WTC11 (cell line): ENCODE results near the gene EBF3. TPM values are rescaled to one million over a fixed set of nuclear protein-coding genes. Genes with fewer than 3 reads are reported as not detected.

ENCODE experiments used
- ATAC-seq: fragments of 200-7000 bp; cut with Tn5 transposase; 2 replicates; pipeline ENCODE4 v1.10.0; 2021; ENCODE audit warnings: mild to moderate bottlenecking, moderate library complexity
- CTCF ChIA-PET: fragments of 300-600 bp; sonication (Branson Sonifier 250); formaldehyde crosslinking; loops from one replicate; lab custom pipeline; 2021; ENCODE audit warnings: antibody characterized with exemption; lab: Charles Lee
- POLR2A ChIA-PET: fragments of 350-600 bp; sonication (Branson Sonifier 250); formaldehyde crosslinking; loops from one replicate; lab custom pipeline; 2021; ENCODE audit warnings: antibody characterized with exemption; lab: Charles Lee
- DNase-seq: peaks from one replicate; pipeline ENCODE4 v3.0.0; 2021; ENCODE audit warnings: low spot score
- H3K27ac Mint-ChIP-seq: 2 replicates; pipeline ENCODE4 v1.8.0; 2021; ENCODE audit warnings: mixed read lengths
- H3K27me3 Mint-ChIP-seq: 2 replicates; pipeline ENCODE4 v1.8.0; 2021; ENCODE audit warnings: low read depth, mild to moderate bottlenecking, moderate library complexity, mixed read lengths
- H3K36me3 Mint-ChIP-seq: 2 replicates; pipeline ENCODE4 v1.8.0; 2021; ENCODE audit warnings: mixed read lengths
- H3K4me1 Mint-ChIP-seq: 2 replicates; pipeline ENCODE4 v1.8.0; 2022; ENCODE audit warnings: mixed read lengths
- H3K4me3 Mint-ChIP-seq: 2 replicates; pipeline ENCODE4 v1.8.0; 2021; ENCODE audit warnings: mild to moderate bottlenecking, moderate library complexity, mixed read lengths
- H3K9me3 Mint-ChIP-seq: 2 replicates; pipeline ENCODE4 v1.8.0; 2021; ENCODE audit warnings: mixed read lengths
- AFF4 ChIP-seq: sonication (generic); formaldehyde crosslinking; IDR thresholded peaks from 2 replicates; pipeline ENCODE4 v1.8.1; 2023; ENCODE audit warnings: mild to moderate bottlenecking, missing genetic modification reagents, borderline replicate concordance
- ATF3 ChIP-seq: sonication (generic); formaldehyde crosslinking; conservative IDR thresholded peaks from 2 replicates; pipeline ENCODE4 v1.8.1; 2022; ENCODE audit warnings: mild to moderate bottlenecking, missing genetic modification reagents
- E2F5 ChIP-seq: sonication (generic); formaldehyde crosslinking; IDR thresholded peaks from 2 replicates; pipeline ENCODE4 v1.8.1; 2022; ENCODE audit warnings: mild to moderate bottlenecking, moderate library complexity, missing genetic modification reagents
- FOXK1 ChIP-seq: sonication (generic); formaldehyde crosslinking; IDR thresholded peaks from 2 replicates; pipeline ENCODE4 v1.8.0; 2022; ENCODE audit warnings: mild to moderate bottlenecking, moderate library complexity, missing genetic modification reagents
- FOXP1 ChIP-seq: sonication (generic); formaldehyde crosslinking; IDR thresholded peaks from 2 replicates; pipeline ENCODE4 v1.8.0; 2022; ENCODE audit warnings: missing genetic modification reagents, mild to moderate bottlenecking, moderate library complexity, borderline replicate concordance
- HMGA2 ChIP-seq: fragments of 250-450 bp; sonication (Bioruptor Pico); IDR thresholded peaks from 2 replicates; pipeline ENCODE4 v1.4.0; 2021; ENCODE audit warnings: mild to moderate bottlenecking, moderate library complexity
- JAZF1 ChIP-seq: fragments of 250-450 bp; sonication (Bioruptor Pico); IDR thresholded peaks from 2 replicates; pipeline ENCODE4 v1.9.0; 2021; ENCODE audit warnings: moderate library complexity, mild to moderate bottlenecking, inconsistent platforms
- NFE2L1 ChIP-seq: sonication (generic); formaldehyde crosslinking; IDR thresholded peaks from 2 replicates; pipeline ENCODE4 v1.8.1; 2023; ENCODE audit warnings: missing genetic modification reagents
- NR1H2 ChIP-seq: sonication (generic); formaldehyde crosslinking; IDR thresholded peaks from 2 replicates; pipeline ENCODE4 v1.9.0; 2021; ENCODE audit warnings: mild to moderate bottlenecking, moderate library complexity, missing genetic modification reagents
- NR3C1 ChIP-seq: sonication (generic); formaldehyde crosslinking; conservative IDR thresholded peaks from 2 replicates; pipeline ENCODE4 v1.8.1; 2023; ENCODE audit warnings: low read depth, mild to moderate bottlenecking, missing genetic modification reagents
- PREB ChIP-seq: sonication (generic); formaldehyde crosslinking; IDR thresholded peaks from 2 replicates; pipeline ENCODE4 v1.8.1; 2022; ENCODE audit warnings: mild to moderate bottlenecking, missing genetic modification reagents, moderate library complexity, borderline replicate concordance
- RELA ChIP-seq: sonication (generic); formaldehyde crosslinking; IDR thresholded peaks from 2 replicates; pipeline ENCODE4 v1.8.1; 2022; ENCODE audit warnings: missing genetic modification reagents, mild to moderate bottlenecking, borderline replicate concordance
- RORB ChIP-seq: fragments of 250-450 bp; sonication (Bioruptor Pico); IDR thresholded peaks from 2 replicates; pipeline ENCODE4 v1.9.0; 2021; ENCODE audit warnings: mild to moderate bottlenecking
- TEAD4 ChIP-seq: sonication (generic); formaldehyde crosslinking; IDR thresholded peaks from 2 replicates; pipeline ENCODE4 v1.8.0; 2022; ENCODE audit warnings: mild to moderate bottlenecking, missing genetic modification reagents
- ZNF263 ChIP-seq: sonication (generic); formaldehyde crosslinking; IDR thresholded peaks from 2 replicates; pipeline ENCODE4 v1.8.1; 2022; ENCODE audit warnings: low read depth, mild to moderate bottlenecking, moderate library complexity, missing genetic modification reagents
- ZNF425 ChIP-seq: fragments of 250-450 bp; sonication (Bioruptor Pico); conservative IDR thresholded peaks from 2 replicates; pipeline ENCODE4 v1.9.0; 2021; ENCODE audit warnings: mild to moderate bottlenecking
- total RNA-seq: library from RNA; stranded (reverse); gene quantifications from 3 replicates; pipeline ENCODE4 v1.2.3, GENCODE V29; 2021
- TF ChIP-seq, protein P1 (sequence below): sonication (generic); formaldehyde crosslinking; IDR thresholded peaks from 2 replicates; pipeline ENCODE4 v1.8.0; 2022; ENCODE audit warnings: mild to moderate bottlenecking, missing genetic modification reagents
- TF ChIP-seq, protein P2 (sequence below): sonication (generic); formaldehyde crosslinking; IDR thresholded peaks from 2 replicates; pipeline ENCODE4 v1.8.1; 2022; ENCODE audit warnings: low read depth, mild to moderate bottlenecking, moderate library complexity, missing genetic modification reagents, borderline replicate concordance
- TF ChIP-seq, protein P3 (sequence below): sonication (generic); formaldehyde crosslinking; IDR thresholded peaks from 2 replicates; pipeline ENCODE4 v1.8.0; 2022; ENCODE audit warnings: mild to moderate bottlenecking, missing genetic modification reagents
- TF ChIP-seq, protein P4 (sequence below): fragments of 250-450 bp; sonication (Bioruptor Pico); IDR thresholded peaks from 2 replicates; pipeline ENCODE4 v1.8.0; 2021; ENCODE audit warnings: mild to moderate bottlenecking

EBF3 gene
- total RNA-seq, 1 experiment from 2014 or later: 1.2 TPM

DNA sequence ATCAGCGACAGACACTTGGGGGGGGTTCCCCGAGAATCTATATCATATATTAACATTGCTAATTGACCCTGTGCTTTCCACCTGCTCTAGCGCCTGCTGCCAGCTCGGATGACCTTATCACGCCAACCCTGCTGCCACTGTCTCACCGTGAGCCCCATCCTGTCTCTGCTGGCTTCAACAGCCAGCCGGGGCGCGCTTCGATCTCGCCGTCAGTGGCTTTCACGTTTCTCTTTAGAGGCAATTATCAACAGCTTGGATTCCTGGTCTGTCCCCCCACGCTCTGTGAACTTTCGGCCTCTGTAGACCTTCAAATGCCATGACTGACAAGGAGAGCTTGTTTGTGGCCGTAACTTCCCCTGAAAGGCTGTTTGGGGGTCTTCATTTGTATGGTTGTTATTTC lies 123.0 kb downstream of the EBF3 start:
- TF ChIP-seq NR3C1 (CRISPR knock-in tag) (no peak), RELA (CRISPR knock-in tag) (no peak), RORB (no peak), FOXK1 (CRISPR knock-in tag) (no peak), HMGA2 (CRISPR knock-in tag) (no peak), E2F5 (CRISPR knock-in tag) (no peak), ZNF263 (CRISPR knock-in tag) (no peak), FOXP1 (CRISPR knock-in tag) (no peak)
- TF ChIP-seq, protein P1, sequence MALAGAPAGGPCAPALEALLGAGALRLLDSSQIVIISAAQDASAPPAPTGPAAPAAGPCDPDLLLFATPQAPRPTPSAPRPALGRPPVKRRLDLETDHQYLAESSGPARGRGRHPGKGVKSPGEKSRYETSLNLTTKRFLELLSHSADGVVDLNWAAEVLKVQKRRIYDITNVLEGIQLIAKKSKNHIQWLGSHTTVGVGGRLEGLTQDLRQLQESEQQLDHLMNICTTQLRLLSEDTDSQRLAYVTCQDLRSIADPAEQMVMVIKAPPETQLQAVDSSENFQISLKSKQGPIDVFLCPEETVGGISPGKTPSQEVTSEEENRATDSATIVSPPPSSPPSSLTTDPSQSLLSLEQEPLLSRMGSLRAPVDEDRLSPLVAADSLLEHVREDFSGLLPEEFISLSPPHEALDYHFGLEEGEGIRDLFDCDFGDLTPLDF (CRISPR knock-in tag): no peak
- TF ChIP-seq, protein P2, sequence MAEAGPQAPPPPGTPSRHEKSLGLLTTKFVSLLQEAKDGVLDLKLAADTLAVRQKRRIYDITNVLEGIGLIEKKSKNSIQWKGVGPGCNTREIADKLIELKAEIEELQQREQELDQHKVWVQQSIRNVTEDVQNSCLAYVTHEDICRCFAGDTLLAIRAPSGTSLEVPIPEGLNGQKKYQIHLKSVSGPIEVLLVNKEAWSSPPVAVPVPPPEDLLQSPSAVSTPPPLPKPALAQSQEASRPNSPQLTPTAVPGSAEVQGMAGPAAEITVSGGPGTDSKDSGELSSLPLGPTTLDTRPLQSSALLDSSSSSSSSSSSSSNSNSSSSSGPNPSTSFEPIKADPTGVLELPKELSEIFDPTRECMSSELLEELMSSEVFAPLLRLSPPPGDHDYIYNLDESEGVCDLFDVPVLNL: no peak
- Mint-ChIP-seq H3K27ac (no peak overlapping the region), H3K4me1 (peaks cover 11% of the 10 kb centered on the region), H3K9me3 (no peaks in the 10 kb centered on the region), H3K4me3 (no peak overlapping the region), H3K27me3 (no peaks in the 10 kb centered on the region), H3K36me3 (no peaks in the 10 kb centered on the region)
- ChIA-PET CTCF (no interaction called here), POLR2A (no interaction called here)
- ATAC-seq: no peak
- DNase-seq: no peak

DNA sequence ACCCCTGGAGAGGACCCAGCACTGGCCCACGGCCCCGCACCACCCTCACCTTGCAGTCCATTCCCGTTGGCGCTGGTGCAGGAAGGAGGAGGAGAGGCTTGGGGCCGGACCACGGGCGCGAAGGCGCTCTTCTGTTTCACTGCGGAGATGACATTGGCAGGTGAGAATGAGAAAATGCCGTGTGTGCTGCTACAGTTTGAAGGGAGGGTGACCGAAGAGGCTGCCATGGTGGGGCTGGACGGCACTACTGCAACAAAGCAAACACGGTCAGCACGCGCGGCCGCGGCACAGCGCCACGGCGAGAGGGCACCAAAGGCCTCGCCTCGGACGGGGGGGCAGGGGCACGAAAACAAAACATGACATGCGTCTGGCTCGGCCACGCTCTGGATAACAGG lies 123.9 kb downstream of the EBF3 start:
- Mint-ChIP-seq H3K9me3 (no peaks in the 10 kb centered on the region), H3K4me3 (no peak overlapping the region), H3K27ac (no peak overlapping the region), H3K4me1 (peaks cover 8% of the 10 kb centered on the region), H3K27me3 (no peaks in the 10 kb centered on the region), H3K36me3 (no peaks in the 10 kb centered on the region)
- ATAC-seq (no peak), DNase-seq (no peak)
- ChIA-PET CTCF (no interaction called here), POLR2A (no interaction called here)
- TF ChIP-seq PREB (CRISPR knock-in tag): no peak
- no peak for TF ChIP-seq ATF3 (CRISPR knock-in tag)
- no peak for TF ChIP-seq NR1H2 (CRISPR knock-in tag)
- no peak for TF ChIP-seq E2F5 (CRISPR knock-in tag)
- no peak for TF ChIP-seq TEAD4
- TF ChIP-seq NFE2L1: no peak
- TF ChIP-seq JAZF1 (CRISPR knock-in tag): no peak
- TF ChIP-seq AFF4 (CRISPR knock-in tag): no peak
- TF ChIP-seq, protein P3, sequence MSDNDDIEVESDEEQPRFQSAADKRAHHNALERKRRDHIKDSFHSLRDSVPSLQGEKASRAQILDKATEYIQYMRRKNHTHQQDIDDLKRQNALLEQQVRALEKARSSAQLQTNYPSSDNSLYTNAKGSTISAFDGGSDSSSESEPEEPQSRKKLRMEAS (CRISPR knock-in tag): no peak
- TF ChIP-seq, protein P4, sequence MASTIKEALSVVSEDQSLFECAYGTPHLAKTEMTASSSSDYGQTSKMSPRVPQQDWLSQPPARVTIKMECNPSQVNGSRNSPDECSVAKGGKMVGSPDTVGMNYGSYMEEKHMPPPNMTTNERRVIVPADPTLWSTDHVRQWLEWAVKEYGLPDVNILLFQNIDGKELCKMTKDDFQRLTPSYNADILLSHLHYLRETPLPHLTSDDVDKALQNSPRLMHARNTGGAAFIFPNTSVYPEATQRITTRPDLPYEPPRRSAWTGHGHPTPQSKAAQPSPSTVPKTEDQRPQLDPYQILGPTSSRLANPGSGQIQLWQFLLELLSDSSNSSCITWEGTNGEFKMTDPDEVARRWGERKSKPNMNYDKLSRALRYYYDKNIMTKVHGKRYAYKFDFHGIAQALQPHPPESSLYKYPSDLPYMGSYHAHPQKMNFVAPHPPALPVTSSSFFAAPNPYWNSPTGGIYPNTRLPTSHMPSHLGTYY (CRISPR knock-in tag): no peak
- no peak for TF ChIP-seq ZNF425 (CRISPR knock-in tag)
- TF ChIP-seq, protein P1 (CRISPR knock-in tag): no peak
